NK-92 (cell line): ENCODE measurements around the gene SMARCD2.

ENCODE experiments used
- DNase-seq: peaks from one replicate; lab custom pipeline; 2025; ENCODE audit not compliant: unreplicated experiment; lab: John Stamatoyannopoulos, UW

Gene SMARCD2

DNA sequence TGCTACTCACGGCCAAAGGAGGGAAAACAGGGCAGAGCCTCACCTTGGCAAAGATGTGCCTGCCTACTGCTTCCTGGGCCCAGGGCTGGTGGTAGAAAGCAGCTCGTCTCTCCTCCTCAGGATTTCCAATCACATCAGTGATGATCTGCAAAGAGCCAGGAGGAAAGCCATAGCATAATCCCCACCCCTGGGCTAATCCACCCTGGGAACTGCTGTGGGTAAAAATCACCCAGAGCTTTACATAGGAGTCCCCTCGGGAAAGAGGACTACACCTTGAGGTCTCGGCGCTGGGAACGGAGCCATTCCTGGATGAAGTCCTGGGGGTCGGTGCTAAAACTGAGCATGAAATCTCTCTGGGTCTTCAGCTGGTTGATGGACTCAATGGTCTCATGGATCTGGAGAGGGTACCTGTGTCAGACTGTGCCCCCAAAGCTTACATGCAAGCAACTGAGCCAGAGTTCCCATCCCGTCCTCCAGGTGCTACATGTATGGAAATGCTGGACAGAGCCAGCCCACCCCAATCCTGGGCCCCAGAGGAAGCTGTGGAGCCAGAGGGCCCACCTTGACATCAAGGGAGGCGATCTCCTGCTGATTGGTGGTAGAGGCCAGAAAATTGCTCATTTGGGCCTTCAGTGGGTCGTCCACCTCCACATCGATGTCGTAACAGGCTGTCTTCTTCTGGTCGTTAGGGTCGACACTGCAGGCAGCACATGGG lies 9.3 kb downstream of the SMARCD2 start:
- DNase-seq: no peak

DNA sequence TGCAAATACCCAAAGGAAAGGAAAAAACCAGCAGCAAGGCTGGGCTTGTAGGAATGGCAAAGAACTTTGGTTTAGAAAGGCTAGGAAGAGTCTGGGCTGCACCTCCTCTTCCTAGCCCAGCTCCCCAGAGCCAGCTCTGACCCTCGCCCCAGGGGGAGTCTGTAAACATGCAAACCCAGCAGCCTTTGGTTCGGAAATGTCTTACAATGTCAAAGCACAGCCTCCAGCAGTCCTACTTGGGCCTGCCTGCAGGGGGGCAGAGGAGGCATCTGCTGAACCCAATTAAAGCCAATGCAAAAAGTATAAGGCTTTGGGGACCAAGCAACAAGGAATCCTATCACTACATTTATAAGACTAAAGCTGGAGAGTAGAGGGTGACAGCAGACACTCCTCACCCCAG lies 10.0 kb downstream of the SMARCD2 start:
- DNase-seq: no peak

DNA sequence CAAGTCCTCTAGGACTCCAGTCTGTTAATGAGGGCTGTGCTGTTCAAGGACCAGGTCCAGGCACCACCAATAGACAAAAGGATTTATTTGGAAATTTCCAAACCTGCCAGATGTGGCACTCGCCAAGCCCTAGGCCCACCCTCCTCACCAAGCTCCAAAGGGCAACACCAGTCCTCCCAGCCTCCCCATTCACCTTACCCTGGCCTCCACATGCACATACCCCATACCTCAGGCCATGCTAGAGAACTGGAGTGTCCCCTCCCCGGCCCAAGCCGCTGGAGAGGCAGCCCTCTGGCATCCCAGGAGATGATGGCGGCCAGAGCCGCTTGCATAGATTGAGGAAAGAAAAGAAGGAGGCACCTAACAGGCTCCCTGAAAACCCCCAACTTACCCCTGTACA lies 10.5 kb downstream of the SMARCD2 start:
- no peak for DNase-seq

DNA sequence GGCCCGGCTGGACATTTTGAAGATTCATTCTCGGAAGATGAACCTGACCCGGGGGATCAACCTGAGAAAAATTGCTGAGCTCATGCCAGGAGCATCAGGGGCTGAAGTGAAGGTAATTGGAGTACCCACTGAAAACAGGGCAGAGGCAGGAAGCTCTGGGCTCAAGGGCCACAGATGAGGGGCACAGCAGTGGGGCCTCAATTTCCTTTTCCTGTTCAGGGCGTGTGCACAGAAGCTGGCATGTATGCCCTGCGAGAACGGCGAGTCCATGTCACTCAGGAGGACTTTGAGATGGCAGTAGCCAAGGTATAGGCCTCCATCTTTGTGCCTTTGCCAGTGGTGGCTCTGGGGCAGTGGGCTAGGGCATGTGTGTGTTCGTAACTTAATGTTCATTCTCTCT lies 11.0 kb downstream of the SMARCD2 start:
- no peak for DNase-seq

DNA sequence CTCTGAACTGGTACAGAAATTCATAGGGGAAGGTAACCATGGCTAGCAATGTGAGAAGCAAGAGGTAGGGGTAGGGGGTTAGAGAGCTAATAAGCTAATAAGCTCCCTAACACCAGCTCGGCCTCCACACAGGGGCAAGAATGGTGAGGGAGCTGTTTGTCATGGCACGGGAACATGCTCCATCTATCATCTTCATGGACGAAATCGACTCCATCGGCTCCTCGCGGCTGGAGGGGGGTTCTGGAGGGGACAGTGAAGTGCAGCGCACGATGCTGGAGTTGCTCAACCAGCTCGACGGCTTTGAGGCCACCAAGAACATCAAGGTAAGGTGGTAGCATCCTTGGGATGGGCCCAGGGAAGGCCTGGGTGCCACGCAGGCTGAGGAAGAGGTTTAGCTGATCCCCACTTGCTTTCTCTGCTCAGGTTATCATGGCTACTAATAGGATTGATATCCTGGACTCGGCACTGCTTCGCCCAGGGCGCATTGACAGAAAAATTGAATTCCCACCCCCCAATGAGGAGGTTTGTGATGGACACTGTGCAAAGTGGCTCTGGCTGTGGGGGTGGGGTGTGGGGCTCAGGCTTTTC lies 11.5 kb downstream of the SMARCD2 start:
- DNase-seq: no peak

DNA sequence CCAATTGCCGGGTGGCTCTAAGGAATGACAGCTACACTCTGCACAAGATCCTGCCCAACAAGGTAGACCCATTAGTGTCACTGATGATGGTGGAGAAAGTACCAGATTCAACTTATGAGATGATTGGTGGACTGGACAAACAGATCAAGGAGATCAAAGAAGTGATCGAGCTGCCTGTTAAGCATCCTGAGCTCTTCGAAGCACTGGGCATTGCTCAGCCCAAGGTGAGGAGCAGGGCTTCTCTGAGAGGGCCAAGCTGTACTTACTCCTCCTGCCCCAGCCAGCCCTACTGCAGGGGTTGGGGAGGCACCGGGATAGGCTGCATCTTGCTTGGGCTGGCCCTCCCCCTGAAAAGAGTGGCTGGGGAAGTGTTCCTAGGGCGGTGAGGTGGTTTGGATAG lies 12.2 kb downstream of the SMARCD2 start:
- no peak for DNase-seq

DNA sequence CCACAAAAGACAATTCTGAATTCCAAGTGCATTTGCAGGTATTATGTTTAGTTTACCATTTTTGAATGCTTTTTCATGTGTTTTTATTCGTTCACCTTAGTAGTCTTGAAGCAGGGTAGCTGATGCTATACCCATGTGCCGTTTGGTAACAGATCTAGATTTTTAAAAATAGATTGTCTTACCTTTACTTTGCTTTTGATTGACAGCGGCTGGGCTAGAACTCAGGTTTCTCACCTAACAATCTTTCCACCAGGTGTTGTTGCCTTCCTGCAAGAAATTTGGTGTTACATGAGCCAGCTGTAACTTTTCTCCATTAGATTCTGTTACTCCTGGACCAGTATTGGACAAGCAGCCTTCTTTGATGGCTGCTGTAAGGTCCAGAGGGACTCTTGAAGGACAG lies 13.5 kb downstream of the SMARCD2 start:
- DNase-seq: no peak

DNA sequence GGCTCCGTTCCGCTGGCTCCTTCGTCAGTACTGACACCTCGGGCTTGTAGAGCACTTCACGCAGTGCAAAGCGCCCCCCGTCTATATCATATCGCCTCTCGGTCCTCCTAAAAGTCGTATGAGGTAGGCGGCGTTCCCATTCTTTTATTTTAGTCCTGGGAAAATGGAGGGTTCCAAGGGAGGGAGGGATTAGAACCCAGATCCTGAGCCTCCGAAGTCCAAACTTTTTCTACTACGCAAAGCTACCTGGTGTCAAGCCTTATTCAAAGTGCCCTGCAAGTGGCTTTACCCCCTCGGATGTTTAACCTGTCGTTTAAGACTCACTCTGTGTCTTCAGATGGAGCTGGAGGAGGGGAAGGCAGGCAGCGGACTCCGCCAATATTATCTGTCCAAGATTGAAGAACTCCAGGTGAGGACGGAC lies 14.7 kb downstream of the SMARCD2 start:
- no peak for DNase-seq

DNA sequence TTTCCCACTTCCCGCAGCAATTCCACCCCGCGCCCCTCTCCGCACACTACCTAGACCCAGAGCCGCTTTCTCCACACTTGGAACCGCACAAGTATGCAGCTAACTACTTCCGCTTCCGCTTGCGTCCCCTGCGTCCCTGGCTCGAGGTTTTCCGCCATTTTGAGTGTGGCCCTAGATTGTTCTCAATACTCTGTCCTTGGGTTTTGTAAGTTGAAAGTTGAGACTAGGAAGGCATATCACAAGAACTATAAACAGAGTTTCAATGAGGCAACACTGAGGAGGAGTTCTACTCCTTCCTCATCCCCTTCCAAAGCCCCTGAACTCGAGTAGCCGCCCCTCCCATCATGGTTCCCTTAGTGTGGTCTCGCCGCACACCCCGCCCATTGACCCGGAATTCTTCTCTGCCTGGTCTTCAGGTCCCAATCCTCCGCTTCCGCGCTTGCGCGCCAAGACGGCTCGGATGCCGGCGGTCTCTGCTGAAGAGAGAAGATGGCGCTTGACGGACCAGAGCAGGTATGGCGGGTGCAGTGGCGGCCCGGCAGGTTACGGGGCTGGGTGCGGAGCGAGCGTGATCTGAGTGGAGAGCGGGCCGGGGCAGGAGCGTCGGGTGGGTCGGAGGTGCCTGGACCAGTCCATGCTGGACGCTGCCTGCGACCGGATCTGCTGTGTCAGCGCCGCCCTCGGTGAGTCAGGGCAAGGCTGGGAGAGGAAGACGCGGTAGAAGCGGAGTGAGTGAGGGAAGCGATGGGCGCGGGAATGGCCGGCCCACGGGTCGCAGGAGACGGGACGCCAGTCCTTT lies 15.3 kb downstream of the SMARCD2 start, which contains the start of the genes FTSJ3 and PSMC5:
TSS of gene FTSJ3 (minus strand) at position 662 of the 799 bp plus-strand sequence. CDS start 761 bp downstream, outside the sequence.
TSS of gene PSMC5 (plus strand) at position 430 of the 799 bp plus-strand sequence. CDS start at position 490, 60 bp downstream.
- peak; percentile 59 for DNase-seq

DNA sequence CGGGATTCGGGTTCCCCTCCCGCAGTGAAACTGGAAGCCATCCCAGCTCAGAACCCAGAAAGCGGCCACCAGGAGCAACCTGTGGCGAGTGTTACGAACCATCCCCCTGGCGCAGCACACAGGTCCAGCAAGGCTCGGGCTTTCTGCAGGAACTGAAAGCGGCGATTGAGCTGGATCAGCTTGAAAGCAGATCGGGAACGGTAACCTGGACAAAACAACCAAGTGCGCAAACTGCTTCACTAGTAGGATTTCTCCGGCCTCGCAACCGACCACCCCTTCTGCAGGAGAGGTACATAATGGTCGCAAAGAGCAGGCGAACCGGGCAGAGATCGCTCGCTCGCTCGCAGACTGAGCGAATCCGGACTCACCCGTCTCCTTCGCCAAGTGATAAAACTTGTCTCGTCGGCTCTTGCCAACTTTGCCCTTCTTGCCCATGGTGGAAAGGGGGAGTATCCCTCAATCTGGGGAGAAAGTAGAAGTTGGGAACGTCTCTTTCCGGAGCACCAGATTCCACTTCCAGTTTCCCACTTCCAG lies 15.9 kb downstream of the SMARCD2 start:
- DNase-seq: no peak

DNA sequence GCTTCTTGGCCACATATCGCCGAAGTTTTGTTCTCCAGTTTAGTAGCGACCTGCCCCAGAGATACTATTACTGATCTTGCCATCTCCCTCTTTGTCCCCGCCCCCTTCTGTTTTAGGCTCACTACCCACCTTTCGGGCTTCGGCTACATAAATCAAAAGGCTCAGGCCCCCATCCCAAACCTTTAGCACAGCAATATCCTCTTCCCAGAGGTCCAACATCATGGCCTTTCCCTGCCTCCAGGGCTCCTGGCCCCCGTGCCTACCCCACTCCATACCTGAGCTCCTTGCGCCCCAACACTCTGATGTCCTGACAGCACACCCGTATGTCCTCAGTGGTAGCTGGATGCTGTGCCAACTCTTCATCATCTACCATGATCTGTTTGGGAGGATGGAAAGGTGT lies 18.1 kb downstream of the SMARCD2 start:
- DNase-seq: no peak

DNA sequence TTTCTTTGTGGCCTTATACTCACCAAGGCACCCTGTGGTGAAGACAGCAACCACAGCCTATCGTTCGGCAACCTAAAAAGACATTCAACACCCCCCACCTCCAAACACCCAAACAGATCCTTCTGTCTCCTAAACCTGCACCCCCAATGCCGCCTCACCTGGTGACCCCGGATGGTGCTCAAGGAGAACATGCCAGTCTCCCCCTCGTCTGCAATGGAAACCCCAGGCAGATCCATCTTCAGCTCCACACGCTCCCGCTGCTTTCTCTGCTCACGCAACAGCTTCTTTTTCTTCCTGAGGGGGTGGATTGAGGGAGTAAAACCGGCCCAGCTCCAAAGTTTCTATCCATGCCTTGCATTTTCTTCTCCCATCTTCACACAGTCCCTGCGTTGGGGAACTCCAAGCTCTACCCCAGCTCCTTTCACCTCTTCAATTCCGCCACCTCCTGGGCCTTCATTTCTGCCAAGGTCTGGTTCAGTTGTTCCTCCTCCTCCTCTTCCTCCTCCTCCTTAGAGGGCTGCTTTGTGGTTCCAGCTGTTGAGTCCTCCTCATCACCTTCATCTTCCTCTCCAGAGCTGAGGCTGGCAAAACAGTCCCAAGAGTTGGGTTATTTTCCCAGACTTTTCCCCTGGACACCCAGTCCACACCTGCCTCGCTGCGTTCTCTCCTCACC lies 18.7 kb downstream of the SMARCD2 start:
- DNase-seq: no peak

DNA sequence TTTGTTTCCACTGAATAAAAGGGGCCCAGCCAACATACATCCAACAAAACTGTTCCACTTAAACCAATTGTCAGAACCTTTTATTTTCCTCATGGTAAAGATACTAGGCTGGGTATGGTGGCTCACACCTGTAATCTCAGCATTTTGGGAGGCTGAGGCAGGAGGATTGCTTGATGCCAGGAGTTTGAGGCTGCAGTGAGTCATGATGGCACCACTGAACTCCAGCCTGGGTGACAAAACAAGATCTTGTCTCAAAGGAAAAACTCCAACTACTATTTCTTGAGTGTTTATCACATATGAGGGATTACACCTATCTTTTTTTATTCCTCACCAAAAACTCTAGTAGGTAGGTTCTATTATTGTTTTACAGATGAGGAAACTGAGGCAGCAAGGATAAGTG lies 19.9 kb downstream of the SMARCD2 start:
- no peak for DNase-seq

DNA sequence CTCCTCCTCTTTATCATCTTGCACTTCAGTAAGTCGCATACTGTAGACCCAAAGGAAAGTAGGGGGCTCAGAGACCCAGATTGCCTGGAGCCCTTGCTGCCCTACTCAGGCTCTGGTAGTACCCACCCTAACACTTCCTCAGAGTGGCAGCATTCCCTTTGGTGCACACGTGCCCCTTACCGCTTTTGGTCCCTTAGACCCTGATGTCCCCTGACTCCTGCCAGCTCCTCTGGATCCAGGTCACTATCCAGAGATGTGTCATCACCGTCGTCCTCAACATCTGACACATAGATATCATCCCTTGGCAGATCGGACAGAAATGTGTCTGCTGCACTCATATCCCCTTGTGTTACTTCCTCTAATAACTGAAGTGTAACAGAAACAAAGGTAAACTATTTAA lies 20.7 kb downstream of the SMARCD2 start:
- DNase-seq: no peak

DNA sequence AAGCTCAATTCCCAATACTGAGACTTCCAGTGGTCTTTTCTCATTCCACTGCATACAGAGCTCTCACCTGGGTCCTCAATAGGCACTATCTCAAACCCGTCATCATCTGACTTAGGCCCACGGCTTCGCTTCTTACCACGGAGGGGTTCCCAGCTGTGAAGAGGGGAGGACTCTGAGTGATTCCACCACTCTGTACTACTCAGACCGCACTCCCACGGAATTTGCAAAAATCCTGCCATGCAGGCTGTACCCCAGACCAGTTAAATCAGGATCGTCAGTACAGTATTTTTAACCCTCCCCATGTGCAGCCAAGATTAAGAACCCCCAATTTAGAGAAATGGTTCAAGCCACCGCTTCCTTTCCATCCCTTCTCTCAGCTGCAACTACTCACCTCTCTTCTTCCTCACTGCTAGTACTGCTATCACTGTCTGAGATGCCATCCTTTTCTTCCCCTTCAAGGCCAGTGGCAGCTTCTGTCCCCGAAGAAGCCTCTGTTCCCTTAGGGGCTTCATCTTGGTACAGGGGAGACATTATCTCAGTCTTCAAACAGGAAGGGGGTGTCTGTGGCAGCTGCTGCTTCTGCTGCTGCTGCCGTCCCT lies 21.4 kb downstream of the SMARCD2 start:
- no peak for DNase-seq

DNA sequence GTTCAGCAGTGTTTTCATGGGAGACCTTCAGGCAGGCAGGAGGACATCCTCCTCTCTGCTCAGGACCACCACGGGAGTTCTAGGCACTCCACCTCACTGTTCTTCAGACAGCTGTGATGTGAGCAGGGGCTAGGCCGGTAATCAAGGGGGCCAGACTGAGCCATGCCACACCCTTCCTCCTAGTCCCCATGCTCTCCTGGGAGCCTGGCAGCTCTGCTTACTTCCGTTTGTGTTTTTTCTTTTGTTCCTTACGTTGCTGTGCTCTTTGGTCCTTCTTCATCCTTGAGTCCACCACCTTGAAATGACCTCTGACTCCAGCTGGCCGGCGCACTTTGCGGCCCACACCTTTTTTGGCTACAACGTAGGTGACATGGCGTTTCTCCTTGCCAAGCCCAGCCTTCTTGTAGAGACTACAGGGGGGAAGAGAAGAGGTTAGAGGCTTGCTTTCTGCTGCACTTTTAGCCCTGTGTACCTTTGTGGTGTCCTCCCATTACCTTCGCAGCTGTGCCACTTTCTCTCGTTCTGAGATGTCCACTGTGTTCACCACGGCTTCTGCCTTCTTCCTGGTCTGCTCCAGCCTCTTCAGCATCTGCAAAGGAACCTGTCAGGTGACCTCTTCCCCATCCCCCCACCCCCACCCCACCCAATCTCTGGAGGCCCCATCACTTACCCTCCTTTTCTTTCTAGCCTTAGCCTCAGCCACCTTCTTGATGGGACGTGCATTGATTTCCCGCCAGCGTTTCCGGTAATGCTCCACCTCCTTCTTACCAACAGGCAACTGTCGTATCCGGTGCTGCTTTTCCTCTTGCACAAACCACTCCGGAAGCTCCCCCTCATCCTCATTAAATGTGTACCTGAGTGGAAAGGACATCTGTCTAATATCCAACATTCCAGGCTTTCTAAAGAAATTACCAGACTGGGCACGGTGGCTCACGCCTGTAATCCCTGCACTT lies 22.6 kb downstream of the SMARCD2 start:
- DNase-seq: no peak

DNA sequence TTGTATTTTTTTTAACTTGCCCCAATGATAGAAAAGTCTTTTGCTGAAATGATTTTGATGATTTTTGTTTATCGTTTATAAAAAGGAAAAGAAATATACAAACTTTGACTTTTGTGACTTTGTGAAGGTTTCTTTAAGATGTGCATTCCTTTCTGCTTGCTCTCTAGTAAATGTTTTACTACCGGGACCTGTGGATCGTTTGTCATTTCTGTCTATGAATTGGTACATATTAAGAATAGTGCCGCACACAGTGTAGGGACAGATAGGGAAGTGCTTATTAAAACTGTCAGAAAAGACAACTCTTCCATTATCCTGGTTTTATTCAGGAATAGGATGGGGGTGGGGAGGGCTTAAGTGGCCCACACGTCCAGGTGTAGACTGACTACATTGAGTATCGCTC lies 23.4 kb downstream of the SMARCD2 start:
- DNase-seq: no peak

DNA sequence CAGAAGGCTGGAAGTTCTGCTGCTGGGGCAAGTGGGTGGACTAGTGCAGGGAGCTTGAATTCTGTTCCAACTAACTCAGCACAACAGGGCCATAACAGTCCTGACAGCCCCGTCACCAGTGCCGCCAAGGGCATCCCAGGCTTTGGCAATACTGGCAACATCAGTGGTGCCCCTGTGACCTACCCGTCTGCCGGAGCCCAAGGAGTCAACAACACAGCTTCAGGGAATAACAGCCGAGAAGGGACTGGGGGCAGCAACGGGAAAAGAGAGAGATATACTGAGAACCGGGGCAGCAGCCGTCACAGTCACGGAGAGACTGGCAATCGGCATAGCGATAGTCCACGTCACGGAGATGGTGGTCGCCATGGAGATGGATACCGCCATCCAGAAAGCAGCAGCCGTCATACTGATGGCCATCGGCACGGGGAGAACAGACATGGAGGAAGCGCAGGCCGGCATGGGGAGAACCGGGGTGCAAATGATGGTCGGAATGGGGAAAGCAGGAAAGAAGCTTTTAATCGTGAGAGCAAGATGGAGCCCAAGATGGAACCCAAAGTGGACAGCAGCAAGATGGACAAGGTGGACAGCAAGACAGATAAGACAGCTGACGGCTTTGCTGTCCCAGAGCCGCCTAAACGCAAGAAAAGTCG lies 24.6 kb downstream of the SMARCD2 start:
- DNase-seq: no peak

DNA sequence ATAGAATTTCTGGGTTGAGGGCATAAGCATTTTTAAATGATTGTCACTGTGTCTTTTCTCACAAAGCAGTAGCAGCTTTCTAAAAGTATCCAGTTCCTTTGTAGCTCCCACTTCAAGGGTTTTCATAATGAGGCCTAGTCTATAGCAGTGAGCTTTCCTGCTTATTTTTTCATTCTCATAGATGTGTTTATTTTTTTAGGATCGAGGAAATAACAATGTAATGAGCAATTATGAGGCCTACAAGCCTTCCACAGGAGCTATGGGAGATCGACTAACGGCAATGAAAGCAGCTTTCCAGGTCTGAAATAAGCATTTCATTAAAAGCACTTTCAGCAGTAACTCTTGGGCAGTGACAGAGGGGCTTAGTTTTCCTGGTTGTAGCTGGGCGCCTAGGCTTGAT lies 25.8 kb downstream of the SMARCD2 start:
- no peak for DNase-seq
